SK-N-SH treated with all-trans-retinoic acid at 6 μM for 48 hours (cell line): ENCODE results near the gene PCNX4.

Experiments used
- ATAC-seq: fragments of 200-7000 bp; cut with Tn5 transposase; 3 replicates; pipeline ENCODE4 v1.9.1; 2020; ENCODE audit warnings: mild to moderate bottlenecking, moderate library complexity
- BACH2 ChIP-seq: fragments of 250-450 bp; sonication (Bioruptor Pico); IDR thresholded peaks from 2 replicates; pipeline ENCODE4 v1.9.0; 2021; ENCODE audit warnings: mild to moderate bottlenecking, borderline replicate concordance
- CSDC2 ChIP-seq: fragments of 250-450 bp; sonication (Bioruptor Pico); IDR thresholded peaks from 2 replicates; pipeline ENCODE4 v1.5.0; 2020; ENCODE audit warnings: mild to moderate bottlenecking, moderate library complexity
- ESRRG ChIP-seq: fragments of 250-450 bp; sonication (Bioruptor Pico); IDR thresholded peaks from 2 replicates; pipeline ENCODE4 v1.6.1; 2021; ENCODE audit warnings: mild to moderate bottlenecking
- GLIS3 ChIP-seq: fragments of 250-450 bp; sonication (Bioruptor Pico); IDR thresholded peaks from 2 replicates; pipeline ENCODE4 v1.5.0; 2020; ENCODE audit warnings: mild to moderate bottlenecking, moderate library complexity
- ISL1 ChIP-seq: fragments of 250-450 bp; sonication (Bioruptor Pico); IDR thresholded peaks from 2 replicates; pipeline ENCODE4 v2.1.2; 2022; ENCODE audit warnings: mild to moderate bottlenecking, moderate library complexity
- POU6F1 ChIP-seq: fragments of 250-450 bp; sonication (Bioruptor Pico); IDR thresholded peaks from 2 replicates; pipeline ENCODE4 v1.8.0; 2021; ENCODE audit warnings: low read depth, mild to moderate bottlenecking, moderate library complexity, borderline replicate concordance
- PPARA ChIP-seq: fragments of 250-450 bp; sonication (Bioruptor Pico); IDR thresholded peaks from 2 replicates; pipeline ENCODE4 v1.5.0; 2020; ENCODE audit warnings: mild to moderate bottlenecking, borderline replicate concordance
- RARB ChIP-seq: fragments of 250-450 bp; sonication (Bioruptor Pico); IDR thresholded peaks from 2 replicates; pipeline ENCODE4 v1.8.0; 2021; ENCODE audit warnings: mild to moderate bottlenecking, moderate library complexity
- TCF4 ChIP-seq: fragments of 250-450 bp; sonication (Bioruptor Pico); IDR thresholded peaks from 2 replicates; pipeline ENCODE4 v1.8.0; 2021; ENCODE audit warnings: mild to moderate bottlenecking, moderate library complexity, borderline replicate concordance
- TOX ChIP-seq: fragments of 250-450 bp; sonication (Bioruptor Pico); IDR thresholded peaks from 2 replicates; pipeline ENCODE4 v1.8.0; 2021; ENCODE audit warnings: mild to moderate bottlenecking, moderate library complexity, borderline replicate concordance
- TSHZ2 ChIP-seq: fragments of 250-450 bp; sonication (Bioruptor Pico); IDR thresholded peaks from 2 replicates; pipeline ENCODE4 v1.5.0; 2020; ENCODE audit warnings: mild to moderate bottlenecking, moderate library complexity
- ZC3H10 ChIP-seq: fragments of 250-450 bp; sonication (Bioruptor Pico); IDR thresholded peaks from 2 replicates; pipeline ENCODE4 v1.5.1; 2021; ENCODE audit warnings: mild to moderate bottlenecking, moderate library complexity
- ZFP3 ChIP-seq: fragments of 250-450 bp; sonication (Bioruptor Pico); IDR thresholded peaks from 2 replicates; pipeline ENCODE4 v1.5.0; 2020; ENCODE audit warnings: mild to moderate bottlenecking, moderate library complexity
- ZFP30 ChIP-seq: fragments of 450-650 bp; formaldehyde crosslinking; IDR thresholded peaks from 2 replicates; pipeline ENCODE4 v1.5.0; 2022; ENCODE audit warnings: mild to moderate bottlenecking, moderate library complexity
- ZNF8 ChIP-seq: fragments of 450-650 bp; formaldehyde crosslinking; IDR thresholded peaks from 2 replicates; pipeline ENCODE4 v1.5.0; 2020; ENCODE audit warnings: mild to moderate bottlenecking, moderate library complexity
- TF ChIP-seq, protein P1 (sequence below): fragments of 250-450 bp; sonication (Bioruptor Pico); IDR thresholded peaks from 2 replicates; pipeline ENCODE4 v1.8.0; 2020; ENCODE audit warnings: mild to moderate bottlenecking, moderate library complexity, borderline replicate concordance
- TF ChIP-seq, protein P2 (sequence below): fragments of 250-450 bp; sonication (Bioruptor Pico); IDR thresholded peaks from 2 replicates; pipeline ENCODE4 v1.5.1; 2020; ENCODE audit warnings: low read depth, mild to moderate bottlenecking, moderate library complexity

The PCNX4 gene

DNA sequence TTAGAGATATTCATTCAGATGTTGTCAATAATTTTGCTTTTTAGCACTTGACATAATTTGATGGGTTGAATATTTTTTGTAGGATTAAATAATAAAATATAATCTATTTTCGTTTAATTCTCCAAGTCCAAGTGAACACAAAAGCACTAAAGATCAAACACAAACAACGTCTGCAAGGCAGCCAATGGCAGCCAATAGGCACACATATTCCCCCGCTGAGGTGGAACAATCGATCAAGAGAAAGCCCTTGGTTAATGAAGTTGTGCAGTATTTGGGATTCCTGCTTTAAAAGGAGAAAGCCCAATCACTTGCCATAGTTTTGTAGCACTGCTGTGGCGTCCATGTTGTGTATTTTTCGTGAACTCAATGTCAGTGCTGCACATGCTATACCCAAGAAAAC is 72.0 kb downstream of the PCNX4 start:
- ATAC-seq: no peak
- TF ChIP-seq TCF4 (CRISPR knock-in tag) (no peak), ZFP30 (no peak), PPARA (CRISPR knock-in tag) (no peak), CSDC2 (CRISPR knock-in tag) (no peak), ESRRG (CRISPR knock-in tag) (no peak), POU6F1 (CRISPR knock-in tag) (no peak), TSHZ2 (no peak), ZNF8 (CRISPR knock-in tag) (no peak), BACH2 (CRISPR knock-in tag) (no peak), TOX (no peak)
- TF ChIP-seq, protein P1, sequence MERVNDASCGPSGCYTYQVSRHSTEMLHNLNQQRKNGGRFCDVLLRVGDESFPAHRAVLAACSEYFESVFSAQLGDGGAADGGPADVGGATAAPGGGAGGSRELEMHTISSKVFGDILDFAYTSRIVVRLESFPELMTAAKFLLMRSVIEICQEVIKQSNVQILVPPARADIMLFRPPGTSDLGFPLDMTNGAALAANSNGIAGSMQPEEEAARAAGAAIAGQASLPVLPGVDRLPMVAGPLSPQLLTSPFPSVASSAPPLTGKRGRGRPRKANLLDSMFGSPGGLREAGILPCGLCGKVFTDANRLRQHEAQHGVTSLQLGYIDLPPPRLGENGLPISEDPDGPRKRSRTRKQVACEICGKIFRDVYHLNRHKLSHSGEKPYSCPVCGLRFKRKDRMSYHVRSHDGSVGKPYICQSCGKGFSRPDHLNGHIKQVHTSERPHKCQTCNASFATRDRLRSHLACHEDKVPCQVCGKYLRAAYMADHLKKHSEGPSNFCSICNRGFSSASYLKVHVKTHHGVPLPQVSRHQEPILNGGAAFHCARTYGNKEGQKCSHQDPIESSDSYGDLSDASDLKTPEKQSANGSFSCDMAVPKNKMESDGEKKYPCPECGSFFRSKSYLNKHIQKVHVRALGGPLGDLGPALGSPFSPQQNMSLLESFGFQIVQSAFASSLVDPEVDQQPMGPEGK (CRISPR knock-in tag): no peak
- TF ChIP-seq, protein P2, sequence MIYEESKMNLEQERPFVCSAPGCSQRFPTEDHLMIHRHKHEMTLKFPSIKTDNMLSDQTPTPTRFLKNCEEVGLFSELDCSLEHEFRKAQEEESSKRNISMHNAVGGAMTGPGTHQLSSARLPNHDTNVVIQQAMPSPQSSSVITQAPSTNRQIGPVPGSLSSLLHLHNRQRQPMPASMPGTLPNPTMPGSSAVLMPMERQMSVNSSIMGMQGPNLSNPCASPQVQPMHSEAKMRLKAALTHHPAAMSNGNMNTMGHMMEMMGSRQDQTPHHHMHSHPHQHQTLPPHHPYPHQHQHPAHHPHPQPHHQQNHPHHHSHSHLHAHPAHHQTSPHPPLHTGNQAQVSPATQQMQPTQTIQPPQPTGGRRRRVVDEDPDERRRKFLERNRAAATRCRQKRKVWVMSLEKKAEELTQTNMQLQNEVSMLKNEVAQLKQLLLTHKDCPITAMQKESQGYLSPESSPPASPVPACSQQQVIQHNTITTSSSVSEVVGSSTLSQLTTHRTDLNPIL: no peak
- TF ChIP-seq, all 23 proteins: peak for 0

DNA sequence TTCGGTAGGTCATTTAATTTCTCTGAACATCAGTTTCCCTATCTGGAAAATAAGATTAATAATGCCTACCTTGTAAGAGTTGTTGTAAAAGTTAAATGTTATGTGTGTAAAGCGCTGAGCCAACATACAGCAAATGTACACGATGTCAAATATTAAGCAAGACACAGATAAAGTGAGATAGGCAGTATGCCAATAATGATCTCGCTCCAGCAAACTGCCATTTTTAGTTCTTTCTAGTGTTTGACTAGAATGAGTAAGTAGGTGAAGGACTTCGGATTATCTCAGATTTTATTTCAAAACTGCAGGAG is 72.6 kb downstream of the PCNX4 start:
- TF ChIP-seq RARB (CRISPR knock-in tag): no peak
- TF ChIP-seq, protein P1 (CRISPR knock-in tag): no peak
- TF ChIP-seq GLIS3 (CRISPR knock-in tag): no peak
- no peak for TF ChIP-seq ZFP3 (CRISPR knock-in tag)
- TF ChIP-seq POU6F1 (CRISPR knock-in tag): no peak
- no peak for ATAC-seq

DNA sequence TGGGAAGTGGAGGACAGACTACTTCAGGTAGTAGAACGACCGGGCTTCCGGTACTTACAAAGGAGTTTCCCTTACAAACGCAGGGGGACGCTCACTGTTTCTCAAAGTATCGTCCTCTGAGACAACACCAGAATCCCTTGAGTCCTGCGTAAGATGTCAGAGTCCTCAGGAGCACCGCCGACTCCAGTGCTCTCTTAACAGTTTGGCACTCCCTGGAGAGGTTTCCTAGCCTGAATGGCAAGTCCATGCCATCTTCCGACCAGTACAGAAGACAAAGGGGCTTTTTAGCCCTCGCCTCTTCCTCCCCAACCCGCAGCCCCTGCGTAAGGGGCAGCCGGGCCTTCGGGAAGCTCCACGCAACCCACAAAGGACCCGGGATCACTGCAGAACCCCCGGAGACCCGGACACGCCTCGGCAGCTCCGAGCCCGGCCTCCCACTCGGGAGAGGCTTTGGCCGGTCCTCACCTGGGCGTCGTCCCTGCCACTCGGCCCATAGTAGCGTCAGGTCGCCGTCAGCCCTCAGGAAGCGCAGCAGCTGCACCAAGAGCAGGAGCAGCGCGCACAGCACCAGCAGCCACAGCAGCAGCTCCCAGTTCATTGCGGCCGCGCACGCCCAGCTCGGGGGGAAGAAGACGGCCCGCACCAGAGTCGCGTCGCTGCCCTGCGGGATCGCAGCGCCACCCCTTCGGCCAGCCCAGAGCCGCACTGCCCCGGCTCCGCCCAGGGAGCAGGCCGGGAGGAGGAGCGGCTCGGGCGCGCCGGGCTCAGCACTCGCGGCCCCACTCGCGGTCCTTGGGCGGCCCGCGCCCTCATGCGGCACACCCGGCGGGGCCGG is 73.2 kb downstream of the PCNX4 start, which contains the start of gene DHRS7:
Gene DHRS7, minus strand, starts transcription at position 687 of the 835 bp plus-strand sequence. Its CDS starts 89 bp downstream, at position 598.
- ATAC-seq: peak; percentile 99
- TF ChIP-seq ISL1: no peak
- TF ChIP-seq TCF4 (CRISPR knock-in tag): no peak
- TF ChIP-seq, protein P1 (CRISPR knock-in tag): no peak
- TF ChIP-seq ZFP3 (CRISPR knock-in tag): no peak
- no peak for TF ChIP-seq CSDC2 (CRISPR knock-in tag)
- TF ChIP-seq GLIS3 (CRISPR knock-in tag): no peak
- TF ChIP-seq BACH2 (CRISPR knock-in tag): no peak
- TF ChIP-seq TSHZ2: peak; percentile 32; the same call in 1 of the 2 replicates
- no peak for TF ChIP-seq ZC3H10 (CRISPR knock-in tag)
- TF ChIP-seq, all 23 proteins: peak for 1
